Measurements from ENCODE around the gene IL17RB.

GRCh38 chr3:53806182-53807116 lies 39.9 kb upstream of the IL17RB start:
- no peak for TF ChIP-seq EZH2 (IDR thresholded peaks at IDR 0.05; ENCODE audit: borderline replicate concordance, insufficient read depth, low read depth, low read length, poor library complexity, severe bottlenecking)
- TF ChIP-seq, protein P1, sequence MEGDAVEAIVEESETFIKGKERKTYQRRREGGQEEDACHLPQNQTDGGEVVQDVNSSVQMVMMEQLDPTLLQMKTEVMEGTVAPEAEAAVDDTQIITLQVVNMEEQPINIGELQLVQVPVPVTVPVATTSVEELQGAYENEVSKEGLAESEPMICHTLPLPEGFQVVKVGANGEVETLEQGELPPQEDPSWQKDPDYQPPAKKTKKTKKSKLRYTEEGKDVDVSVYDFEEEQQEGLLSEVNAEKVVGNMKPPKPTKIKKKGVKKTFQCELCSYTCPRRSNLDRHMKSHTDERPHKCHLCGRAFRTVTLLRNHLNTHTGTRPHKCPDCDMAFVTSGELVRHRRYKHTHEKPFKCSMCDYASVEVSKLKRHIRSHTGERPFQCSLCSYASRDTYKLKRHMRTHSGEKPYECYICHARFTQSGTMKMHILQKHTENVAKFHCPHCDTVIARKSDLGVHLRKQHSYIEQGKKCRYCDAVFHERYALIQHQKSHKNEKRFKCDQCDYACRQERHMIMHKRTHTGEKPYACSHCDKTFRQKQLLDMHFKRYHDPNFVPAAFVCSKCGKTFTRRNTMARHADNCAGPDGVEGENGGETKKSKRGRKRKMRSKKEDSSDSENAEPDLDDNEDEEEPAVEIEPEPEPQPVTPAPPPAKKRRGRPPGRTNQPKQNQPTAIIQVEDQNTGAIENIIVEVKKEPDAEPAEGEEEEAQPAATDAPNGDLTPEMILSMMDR (IDR thresholded peaks at IDR 0.05), result no peak

All from B cell (primary cell).